Urinary bladder (tissue), 4 donors: ENCODE results near the gene FAM163B. TPM values are rescaled to one million over a fixed set of nuclear protein-coding genes. Genes with fewer than 3 reads are reported as not detected.

Experiments used
- DNase-seq: peaks from one replicate; pipeline ENCODE4 v3.0.0-alpha.2; 2015; ENCODE audit errors: extremely low spot score
- H3K27ac ChIP-seq: one replicate; pipeline ENCODE4 v1.5.1; 2013; ENCODE audit warnings: low read depth, mild to moderate bottlenecking, moderate library complexity
- H3K36me3 ChIP-seq: one replicate; pipeline ENCODE4 v1.6.1; 2013; ENCODE audit warnings: mild to moderate bottlenecking, moderate library complexity; ENCODE audit not compliant: insufficient read depth
- H3K4me1 ChIP-seq: one replicate; pipeline ENCODE4 v1.6.1; 2013; ENCODE audit warnings: mild to moderate bottlenecking, moderate library complexity; ENCODE audit not compliant: insufficient read depth
- H3K4me3 ChIP-seq: one replicate; pipeline ENCODE4 v1.5.1; 2013; ENCODE audit warnings: low read depth, low read length
- WGBS: extraction: QIAGEN DNeasy Blood & Tissue Kit; methylation state at CpG from one replicate; pipeline ENCODE4 v1.1.7; 2013; 5-methylcytosine and 5-hydroxymethylcytosine counted together
- polyA plus RNA-seq: library from polyadenylated mRNA; stranded (reverse); fragments of 200-250 nt; gene quantifications from one replicate; pipeline ENCODE4 v1.2.3, GENCODE V29; 2013
- total RNA-seq: library from RNA; depleted of rRNA; stranded (reverse); fragments of >200 nt; gene quantifications from one replicate; pipeline ENCODE4 v1.2.3, GENCODE V29; 2014
- donor health status: healthy with polysubstance abuse.
- donor health status: healthy.

FAM163B gene
- total and polyA plus RNA-seq, 2 donors, result 0.26 to 0.86 TPM

DNA sequence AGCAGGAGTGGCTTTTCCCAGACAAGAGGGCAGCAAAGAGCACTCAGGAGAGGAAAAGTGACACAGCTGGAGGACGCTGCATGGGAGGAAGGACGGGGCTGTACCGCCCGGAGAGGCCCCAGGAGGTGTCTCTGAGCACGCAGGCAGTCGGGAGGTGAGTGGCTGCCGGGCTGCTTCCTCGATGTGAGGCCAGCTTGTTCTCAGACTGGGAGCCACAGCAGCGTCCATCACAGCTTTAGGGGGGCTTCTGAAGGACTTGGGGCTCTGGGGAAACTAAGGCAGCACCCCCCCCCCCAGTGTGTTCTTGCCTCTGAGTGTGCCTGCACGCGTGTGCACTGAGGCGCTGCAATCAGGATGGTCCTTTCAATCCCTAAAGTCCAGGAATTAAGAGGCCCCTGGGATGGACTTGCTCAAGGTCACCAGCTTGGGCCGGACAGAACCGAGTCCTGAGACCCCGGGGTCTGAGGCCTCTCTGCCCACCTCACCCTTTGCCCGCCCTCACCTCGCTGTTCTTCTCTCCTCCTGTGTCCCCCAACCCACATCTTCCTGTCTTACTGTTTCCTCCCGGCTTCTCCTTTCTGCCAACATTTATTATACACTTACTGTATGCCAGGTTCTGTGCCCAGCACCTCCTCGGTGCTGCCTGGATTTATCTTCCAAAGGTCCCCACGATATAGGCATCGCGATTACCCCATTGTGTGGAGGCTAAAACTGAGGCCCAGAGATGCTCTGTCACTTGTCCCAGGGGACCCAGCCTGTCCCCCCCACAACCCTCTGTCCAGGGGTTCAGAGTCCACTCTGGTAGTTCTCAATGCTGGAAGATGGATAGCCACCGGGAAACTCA is 32.9 kb downstream of the FAM163B start:
- no peaks in the 10 kb centered on the region for H3K36me3 ChIP-seq
- no peak for DNase-seq
- H3K27ac ChIP-seq, result no peak overlapping the region
- 72% methylated on average over 23 of the region's 23 CpGs for WGBS
- H3K4me1 ChIP-seq, result peaks cover 2% of the 10 kb centered on the region
- no peak overlapping the region for H3K4me3 ChIP-seq

DNA sequence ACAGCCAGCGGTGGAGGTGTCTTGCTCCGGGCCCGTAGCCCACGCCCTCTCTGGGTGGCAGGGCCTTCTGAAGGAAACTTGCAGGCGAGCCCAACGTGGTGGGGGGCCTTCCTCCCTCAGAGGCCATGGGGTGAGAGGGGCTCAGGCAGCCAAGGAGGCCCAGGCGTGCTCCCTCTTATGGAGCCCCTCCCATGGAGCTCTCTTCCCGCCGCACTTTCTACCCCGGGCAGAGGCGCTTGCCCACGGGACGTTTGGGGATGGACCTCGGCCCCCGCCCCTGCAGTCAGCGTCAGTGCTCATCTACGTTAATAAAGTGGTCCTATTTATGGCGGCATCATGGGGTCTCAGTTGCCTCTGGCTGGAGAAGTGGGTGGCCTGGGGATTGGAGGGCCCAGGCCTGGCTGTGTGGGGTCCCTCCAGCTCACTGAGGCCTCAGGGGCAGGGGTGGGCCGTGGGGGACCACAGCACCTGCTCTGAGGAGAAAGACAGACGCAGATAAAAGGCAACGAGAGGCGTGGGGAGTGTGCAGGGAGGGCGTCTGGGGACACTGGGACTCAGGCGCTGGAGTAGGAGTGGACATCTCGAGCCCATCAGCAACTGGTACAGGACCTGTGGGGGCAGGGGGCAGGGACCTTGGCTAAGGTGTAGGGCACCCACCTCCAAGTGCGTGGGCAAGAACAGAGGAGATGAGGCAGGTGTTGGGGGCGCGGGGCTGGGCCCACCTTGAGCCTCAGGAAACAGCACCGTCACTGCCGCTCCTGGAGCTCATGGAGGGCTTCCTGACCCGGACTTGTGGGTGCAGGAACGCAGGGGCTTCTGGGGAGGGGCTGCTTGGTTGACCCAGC is 33.8 kb downstream of the FAM163B start:
- Histone ChIP-seq H3K27ac (no peak overlapping the region), H3K4me1 (peaks cover 2% of the 10 kb centered on the region), H3K36me3 (no peaks in the 10 kb centered on the region), H3K4me3 (no peak overlapping the region)
- DNase-seq, result no peak
- 84% methylated on average over 32 of the region's 32 CpGs for WGBS

DNA sequence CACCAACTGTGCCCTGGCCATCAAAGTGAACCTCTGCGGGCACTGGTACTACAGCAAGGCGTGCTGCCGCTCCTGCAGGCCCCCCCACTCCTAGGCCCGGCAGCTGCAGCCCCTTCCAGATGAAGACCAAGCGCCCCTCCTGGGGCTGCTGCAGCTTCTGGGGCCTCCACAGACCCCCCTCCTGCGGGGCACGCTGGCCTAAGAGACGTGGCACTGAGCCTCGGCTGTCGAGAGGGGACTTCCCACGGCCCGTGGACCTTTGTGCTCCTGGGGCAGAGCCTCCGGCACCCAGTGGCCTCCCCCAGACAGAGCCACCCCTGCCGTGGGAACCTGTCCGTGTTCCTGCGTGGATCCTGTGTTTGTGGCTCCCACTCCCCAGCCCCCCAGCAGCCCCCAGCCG is 34.4 kb downstream of the FAM163B start:
- Histone ChIP-seq H3K27ac (no peak overlapping the region), H3K4me3 (no peak overlapping the region), H3K36me3 (no peaks in the 10 kb centered on the region), H3K4me1 (peaks cover 2% of the 10 kb centered on the region)
- DNase-seq, result no peak
- 82% methylated on average over 17 of the region's 17 CpGs for WGBS

DNA sequence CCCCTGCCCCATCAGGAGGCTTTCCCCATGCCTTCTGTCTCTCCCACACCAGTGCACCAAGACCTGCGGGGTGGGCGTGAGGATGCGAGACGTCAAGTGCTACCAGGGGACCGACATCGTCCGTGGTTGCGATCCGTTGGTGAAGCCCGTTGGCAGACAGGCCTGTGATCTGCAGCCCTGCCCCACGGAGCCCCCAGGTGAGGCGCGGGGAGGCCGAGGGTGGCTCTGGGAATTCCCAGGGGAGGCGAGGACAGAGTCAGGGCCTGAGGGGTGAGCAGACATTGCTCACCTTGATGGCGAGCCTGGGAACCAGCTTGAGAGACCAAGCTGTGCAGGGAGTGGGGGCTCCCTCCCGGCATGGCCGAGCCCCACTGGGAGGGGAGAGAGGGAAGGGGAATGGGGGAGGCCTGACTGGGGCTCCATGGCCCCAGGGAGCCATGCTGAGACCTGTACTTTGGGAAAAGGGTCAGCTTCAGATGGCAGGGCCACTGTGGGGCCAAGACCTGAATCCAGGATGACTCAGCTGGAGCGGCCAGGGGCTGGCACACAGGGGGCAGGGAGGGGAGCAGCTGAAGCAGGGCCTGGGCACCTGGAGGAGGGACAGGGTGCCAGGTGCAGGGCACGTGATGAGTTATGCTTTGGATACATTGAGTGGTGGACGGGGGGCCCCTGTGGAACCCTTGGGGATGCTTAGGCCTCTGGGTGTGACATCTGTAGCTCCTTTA is 35.2 kb downstream of the FAM163B start:
- Histone ChIP-seq H3K4me1 (peaks cover 2% of the 10 kb centered on the region), H3K4me3 (no peak overlapping the region), H3K27ac (no peak overlapping the region), H3K36me3 (no peaks in the 10 kb centered on the region)
- no peak for DNase-seq
- 94% methylated on average over 21 of the region's 21 CpGs for WGBS

DNA sequence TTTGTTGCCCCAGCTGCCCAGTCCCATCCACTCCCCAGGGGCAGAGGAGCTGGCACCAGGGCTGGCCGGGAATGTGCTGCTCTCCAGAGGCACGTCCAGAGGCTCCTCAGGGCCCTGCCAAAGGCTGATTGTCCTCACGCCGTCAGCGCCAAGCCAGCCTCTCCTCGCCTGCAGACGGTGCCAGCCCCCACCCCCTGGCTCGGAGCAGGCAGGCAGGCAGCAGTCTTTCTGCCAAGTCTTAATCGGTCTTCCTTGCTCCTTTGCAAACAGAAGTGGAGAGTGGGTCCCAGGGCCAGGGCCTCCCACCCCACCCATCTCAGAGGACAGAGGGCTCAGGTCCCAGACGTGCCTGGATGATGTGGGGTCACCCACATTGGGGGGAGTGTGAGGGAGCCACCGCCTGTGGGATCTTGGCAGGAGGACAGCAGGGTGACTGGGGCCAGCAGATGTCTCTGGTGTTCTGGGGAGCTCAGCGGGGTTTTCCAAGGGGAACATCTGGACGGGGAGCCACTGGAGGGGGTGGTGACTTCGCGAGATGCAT is 36.3 kb downstream of the FAM163B start:
- no peaks in the 10 kb centered on the region for H3K36me3 ChIP-seq
- no peak for DNase-seq
- no peak overlapping the region for H3K27ac ChIP-seq
- no peak overlapping the region for H3K4me3 ChIP-seq
- H3K4me1 ChIP-seq, result peaks cover 2% of the 10 kb centered on the region
- 29% methylated on average over 15 of the region's 15 CpGs for WGBS

DNA sequence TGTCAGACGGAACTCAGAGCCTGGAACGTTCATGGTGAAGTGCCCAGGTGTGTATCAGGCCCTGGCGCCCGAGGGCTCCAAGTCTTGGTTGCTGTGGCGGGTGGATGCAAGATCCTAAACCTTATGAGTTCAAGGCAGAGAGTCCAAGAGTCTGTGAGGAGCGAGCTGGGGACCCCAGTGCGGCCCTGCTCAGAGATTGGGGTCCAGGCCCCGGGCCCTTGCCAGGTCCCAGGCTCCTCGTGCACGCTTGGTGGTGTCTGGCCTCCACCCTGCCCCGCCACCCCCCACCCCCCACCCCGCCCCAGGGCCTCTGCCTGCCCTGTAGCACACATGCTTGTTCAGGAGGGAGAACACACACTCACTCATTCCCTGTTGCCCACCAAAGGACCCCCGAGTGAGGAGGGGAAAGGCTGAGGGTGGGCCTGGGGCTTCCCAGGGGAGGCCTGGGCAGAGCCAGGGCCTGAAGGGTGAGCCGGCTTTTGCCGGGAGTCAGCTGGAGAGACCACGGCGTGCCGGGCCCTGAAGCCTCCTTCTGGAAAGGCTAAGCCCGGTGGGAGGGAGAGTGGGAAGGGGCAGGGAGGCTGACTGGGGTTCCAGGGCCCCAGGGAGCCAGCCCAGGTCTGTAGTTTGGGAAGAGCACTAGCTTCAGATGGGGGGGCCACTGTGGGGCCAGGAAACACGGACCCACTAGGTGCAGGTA is 37.1 kb downstream of the FAM163B start:
- no peak overlapping the region for H3K27ac ChIP-seq
- no peaks in the 10 kb centered on the region for H3K36me3 ChIP-seq
- H3K4me3 ChIP-seq, result no peak overlapping the region
- WGBS, result 83% methylated on average over 20 of the region's 20 CpGs
- H3K4me1 ChIP-seq, result peaks cover 2% of the 10 kb centered on the region
- no peak for DNase-seq

DNA sequence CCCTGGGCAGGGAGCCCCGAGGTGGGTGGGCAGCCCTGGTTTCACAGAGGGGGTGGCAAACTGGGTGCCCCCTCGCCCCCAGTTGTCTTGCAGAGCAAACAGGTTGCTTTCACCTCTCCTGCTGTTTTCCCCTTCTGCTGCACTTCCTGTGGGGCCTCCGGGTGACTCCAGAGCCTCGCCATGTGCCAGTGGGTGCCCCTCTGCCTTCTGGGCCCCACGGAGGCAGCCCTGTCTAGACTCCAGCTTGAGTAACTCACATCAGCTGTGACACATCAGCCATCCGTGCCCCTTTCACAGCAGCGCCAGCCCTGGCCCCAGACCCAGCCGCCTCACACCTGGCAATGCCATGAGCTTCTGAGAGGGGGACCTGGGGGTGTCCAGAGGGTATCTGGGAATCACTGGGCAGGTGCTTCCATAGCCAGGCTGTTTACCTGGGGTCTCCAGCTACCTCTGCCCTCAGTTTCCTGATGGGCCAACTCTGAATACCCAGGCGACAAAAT is 37.7 kb downstream of the FAM163B start:
- no peak for DNase-seq

DNA sequence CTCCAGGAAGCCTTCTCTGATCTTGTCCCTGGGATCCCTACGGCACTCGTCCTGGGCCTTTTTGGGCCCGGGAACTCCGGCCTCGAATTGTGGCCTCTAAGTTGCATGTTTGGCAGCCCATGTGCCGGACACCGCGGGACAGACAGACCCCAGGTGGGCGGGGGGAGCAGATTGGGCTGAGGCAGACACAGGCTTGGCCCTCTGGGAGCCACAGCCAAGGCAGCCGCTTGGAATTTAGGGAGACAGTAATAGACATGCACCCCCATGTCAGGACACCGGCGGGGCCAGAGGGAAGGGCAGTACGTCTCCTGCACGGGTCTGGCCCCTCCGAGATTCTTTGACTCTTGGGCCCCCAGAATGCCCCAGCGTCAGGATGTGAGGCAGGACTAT is 38.5 kb downstream of the FAM163B start:
- Histone ChIP-seq H3K36me3 (no peaks in the 10 kb centered on the region), H3K4me1 (no peaks in the 10 kb centered on the region), H3K4me3 (no peak overlapping the region), H3K27ac (no peak overlapping the region)
- no peak for DNase-seq
- WGBS, result 84% methylated on average over 16 of the region's 16 CpGs

More for the DNA sequence above, 37.7 kb downstream of the FAM163B start:
- WGBS, result 84% methylated on average over 9 of the region's 9 CpGs
- Histone ChIP-seq H3K36me3 (no peaks in the 10 kb centered on the region), H3K4me3 (no peak overlapping the region), H3K4me1 (no peaks in the 10 kb centered on the region), H3K27ac (no peak overlapping the region)

DNA sequence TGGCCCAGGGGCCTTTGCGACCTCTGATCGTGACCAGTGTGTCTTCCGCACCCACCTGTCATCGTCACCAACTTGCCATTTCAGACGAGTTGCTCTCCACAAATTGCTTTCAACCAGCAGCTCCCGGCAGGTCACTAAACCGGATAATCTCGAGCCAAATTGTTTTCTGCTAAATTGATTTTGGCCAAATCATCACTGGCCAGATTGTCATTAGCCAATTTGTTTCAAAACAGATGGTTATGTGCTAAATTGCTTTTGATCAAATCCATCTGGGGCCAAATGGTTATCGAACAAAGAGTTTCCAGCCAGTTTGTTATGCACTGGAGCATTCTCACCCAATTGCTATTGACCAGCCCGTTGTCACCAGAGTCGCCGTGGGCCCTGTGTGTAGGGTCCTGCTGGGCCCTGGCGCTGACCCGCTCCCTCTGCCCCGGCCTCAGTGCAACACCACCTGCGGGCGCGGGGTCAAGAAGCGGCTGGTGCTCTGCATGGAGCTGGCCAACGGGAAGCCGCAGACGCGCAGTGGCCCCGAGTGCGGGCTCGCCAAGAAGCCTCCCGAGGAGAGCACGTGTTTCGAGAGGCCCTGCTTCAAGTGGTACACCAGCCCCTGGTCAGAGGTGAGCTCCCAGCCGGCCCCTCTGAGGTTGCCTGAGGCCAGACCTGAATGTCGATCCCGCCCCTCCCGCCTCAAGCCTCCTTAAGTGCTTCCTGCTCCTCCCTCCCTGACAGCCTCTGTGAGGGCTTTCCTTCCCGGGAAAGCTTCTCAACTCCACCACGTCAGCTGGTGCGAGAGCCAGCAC is 39.1 kb downstream of the FAM163B start:
- H3K4me3 ChIP-seq, result no peak overlapping the region
- 85% methylated on average over 36 of the region's 36 CpGs for WGBS
- H3K27ac ChIP-seq, result no peak overlapping the region
- H3K4me1 ChIP-seq, result no peaks in the 10 kb centered on the region
- DNase-seq, result no peak
- H3K36me3 ChIP-seq, result no peaks in the 10 kb centered on the region

DNA sequence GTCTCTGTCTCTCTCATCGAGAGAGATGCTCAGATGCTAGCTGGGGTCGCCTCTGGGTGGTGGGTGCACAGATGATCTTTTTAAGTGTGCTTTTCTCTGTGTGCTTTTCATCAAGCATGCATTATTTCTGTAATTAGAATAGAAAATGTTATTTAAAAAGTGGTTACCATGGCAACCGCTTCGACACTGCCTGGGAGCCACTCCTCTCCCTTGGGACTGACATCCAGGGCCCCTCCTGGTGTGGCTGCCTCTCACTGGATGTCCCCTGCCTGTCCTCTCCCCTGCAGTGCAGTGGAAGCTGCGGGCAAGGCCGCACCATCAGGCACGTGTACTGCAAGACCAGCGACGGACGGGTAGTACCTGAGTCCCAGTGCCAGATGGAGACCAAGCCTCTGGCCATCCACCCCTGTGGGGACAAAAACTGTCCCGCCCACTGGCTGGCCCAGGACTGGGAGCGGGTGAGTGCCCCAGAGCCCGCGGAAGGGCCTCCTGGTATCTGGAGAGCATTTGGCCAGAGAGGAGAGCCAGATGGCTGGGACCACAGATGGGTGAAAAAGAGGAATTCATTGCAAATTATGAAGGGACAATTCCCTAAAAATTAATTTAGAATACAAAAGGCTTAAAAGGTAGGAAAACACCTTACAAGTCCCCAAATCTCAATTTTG is 39.9 kb downstream of the FAM163B start:
- WGBS, result 92% methylated on average over 14 of the region's 14 CpGs
- no peak for DNase-seq

DNA sequence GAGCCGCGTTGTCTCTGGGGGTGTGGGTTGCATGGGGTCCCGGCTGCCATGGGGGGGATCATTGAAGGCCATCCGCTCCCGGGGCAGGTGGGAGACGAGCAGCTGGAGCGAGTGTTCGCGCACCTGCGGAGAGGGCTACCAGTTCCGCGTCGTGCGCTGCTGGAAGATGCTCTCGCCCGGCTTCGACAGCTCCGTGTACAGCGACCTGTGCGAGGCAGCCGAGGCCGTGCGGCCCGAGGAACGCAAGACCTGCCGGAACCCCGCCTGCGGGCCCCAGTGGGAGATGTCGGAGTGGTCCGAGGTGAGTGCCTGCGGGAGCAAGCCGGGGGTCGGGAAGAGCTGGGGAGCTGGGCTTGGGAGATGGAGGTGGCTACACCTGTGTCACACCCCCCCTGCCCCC is 41.0 kb downstream of the FAM163B start:
- no peaks in the 10 kb centered on the region for H3K36me3 ChIP-seq
- no peak for DNase-seq
- H3K27ac ChIP-seq, result no peak overlapping the region
- H3K4me3 ChIP-seq, result no peak overlapping the region
- H3K4me1 ChIP-seq, result no peaks in the 10 kb centered on the region
- WGBS, result 94% methylated on average over 33 of the region's 33 CpGs

More for the DNA sequence above, 39.9 kb downstream of the FAM163B start:
- H3K4me1 ChIP-seq, result no peaks in the 10 kb centered on the region
- H3K27ac ChIP-seq, result no peak overlapping the region
- no peaks in the 10 kb centered on the region for H3K36me3 ChIP-seq
- no peak overlapping the region for H3K4me3 ChIP-seq

DNA sequence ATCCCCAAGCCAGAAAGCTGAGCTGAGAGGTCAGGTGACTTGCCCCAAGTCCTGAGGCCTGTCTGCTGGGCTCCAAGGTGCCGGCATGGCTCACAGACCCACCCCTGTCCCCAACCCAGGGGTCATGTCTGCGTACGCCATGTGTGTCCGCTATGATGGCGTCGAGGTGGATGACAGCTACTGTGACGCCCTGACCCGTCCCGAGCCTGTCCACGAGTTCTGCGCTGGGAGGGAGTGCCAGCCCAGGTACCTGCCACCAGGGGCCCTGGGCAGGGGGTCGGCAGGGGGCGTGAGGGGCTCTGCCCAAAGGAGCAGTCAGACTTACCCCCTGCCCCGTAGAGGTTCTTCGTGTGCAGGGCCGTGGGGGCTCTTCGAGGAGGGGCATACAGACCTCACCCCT is 42.4 kb downstream of the FAM163B start:
- DNase-seq, result no peak
- Histone ChIP-seq H3K36me3 (no peaks in the 10 kb centered on the region), H3K4me1 (no peaks in the 10 kb centered on the region), H3K4me3 (no peak overlapping the region), H3K27ac (no peak overlapping the region)
- 96% methylated on average over 17 of the region's 17 CpGs for WGBS
